NCI-H510A (cell line): Measurements from ENCODE around the gene BLNK.
"Not testable (repeated sequence)": the region's sequence is repeated elsewhere in the genome, so short reads cannot be mapped to it uniquely, and the experiment has no call there.

Experiments used
- DNase-seq: peaks from one replicate; lab custom pipeline; 2025; lab: John Stamatoyannopoulos, UW

The BLNK gene

GRCh38 chr10:96225119-96225518 is 46.2 kb downstream of the BLNK start:
- DNase-seq, result no peak

- no peak for DNase-seq
Observed at GRCh38 chr10:96222908-96223307, 48.5 kb downstream of the BLNK start.

GRCh38 chr10:96222441-96222840 is 48.9 kb downstream of the BLNK start:
- no peak for DNase-seq

- DNase-seq, result no peak
Observed at GRCh38 chr10:96218826-96219225, 52.5 kb downstream of the BLNK start.

- no peak for DNase-seq
Observed at GRCh38 chr10:96217711-96218110, 53.7 kb downstream of the BLNK start.

GRCh38 chr10:96216775-96217174 is 54.6 kb downstream of the BLNK start:
- no peak for DNase-seq

- no peak for DNase-seq
Observed at GRCh38 chr10:96212911-96213310, 58.5 kb downstream of the BLNK start.

- no peak for DNase-seq
Observed at GRCh38 chr10:96211764-96212163, 59.6 kb downstream of the BLNK start.

- no peak for DNase-seq
Observed at GRCh38 chr10:96208946-96209345, 62.4 kb downstream of the BLNK start.

- no peak for DNase-seq
Observed at GRCh38 chr10:96208271-96208670, 63.1 kb downstream of the BLNK start.

- DNase-seq, result no peak
Observed at GRCh38 chr10:96205580-96205979, 65.8 kb downstream of the BLNK start.

GRCh38 chr10:96201525-96201924 is 69.8 kb downstream of the BLNK start:
- DNase-seq, result no peak

- DNase-seq, result not testable (repeated sequence)
Observed at GRCh38 chr10:96189505-96189904, 81.9 kb downstream of the BLNK start.

- no peak for DNase-seq
Observed at GRCh38 chr10:96188916-96189315, 82.5 kb downstream of the BLNK start.

- DNase-seq, result no peak
Observed at GRCh38 chr10:96188421-96188820, 82.9 kb downstream of the BLNK start.

GRCh38 chr10:96176985-96177384 is 94.4 kb downstream of the BLNK start:
- no peak for DNase-seq

- no peak for DNase-seq
Observed at GRCh38 chr10:96172666-96173065, 98.7 kb downstream of the BLNK start.

- no peak for DNase-seq
Observed at GRCh38 chr10:96170230-96170629, 101.1 kb downstream of the BLNK start.

GRCh38 chr10:96168546-96168945 is 102.8 kb downstream of the BLNK start:
- DNase-seq, result no peak

GRCh38 chr10:96165726-96166125 is 105.6 kb downstream of the BLNK start:
- no peak for DNase-seq

GRCh38 chr10:96153070-96153469 is 118.3 kb downstream of the BLNK start:
- DNase-seq, result no peak

- no peak for DNase-seq
Observed at GRCh38 chr10:96152437-96152836, 118.9 kb downstream of the BLNK start.
